HepG2 (cell line): Measurements from ENCODE around the gene UBE2L6. TPM values are rescaled to one million over a fixed set of nuclear protein-coding genes. Genes with fewer than 3 reads are reported as not detected.

Experiments
- ATF7-NPFF ChIP-seq: sonication (generic); formaldehyde crosslinking; IDR thresholded peaks from 2 replicates; pipeline ENCODE4 v1.8.1; 2023; ENCODE audit warnings: mild to moderate bottlenecking, low read depth, missing genetic modification reagents, moderate library complexity
- CREM ChIP-seq, 2 experiments: sonication (generic) in 1 of 2; formaldehyde crosslinking in 1 of 2; IDR thresholded peaks; 2 replicates each; pipeline versions ENCODE4 v1.4.0 to v1.6.1; 2016 to 2020; ENCODE audit warnings: antibody characterized with exemption in 1 of 2, mild to moderate bottlenecking in 1 of 2, missing genetic modification reagents in 1 of 2
- DBP ChIP-seq: sonication (generic); formaldehyde crosslinking; IDR thresholded peaks from 2 replicates; pipeline ENCODE4 v1.4.0; 2020; ENCODE audit warnings: missing genetic modification reagents; ENCODE audit errors: not compliant biosample characterization
- DRAP1 ChIP-seq: IDR thresholded peaks from 2 replicates; pipeline ENCODE4 v1.6.1; 2016; ENCODE audit warnings: missing genetic modification reagents, missing compliant biosample characterization
- EP300 ChIP-seq, 3 experiments: sonication (generic) in 1 of 3; formaldehyde crosslinking in 1 of 3; IDR thresholded peaks; 2 replicates each; pipeline versions ENCODE4 v1.5.1 to v1.6.1; 2011 to 2020; ENCODE audit warnings: low read depth in 2 of 3, low read length in 2 of 3, borderline replicate concordance in 1 of 3, improper control_type of control experiment in 1 of 3, mild to moderate bottlenecking in 1 of 3, missing genetic modification reagents in 1 of 3, moderate library complexity in 1 of 3
- ETV5 ChIP-seq: IDR thresholded peaks from 2 replicates; pipeline ENCODE4 v1.6.1; 2018; ENCODE audit warnings: missing biosample characterization, missing genetic modification reagents, inconsistent platforms, borderline replicate concordance
- FOSL2 ChIP-seq: sonication (generic); formaldehyde crosslinking; IDR thresholded peaks from 2 replicates; pipeline ENCODE4 v1.4.0; 2020; ENCODE audit warnings: missing genetic modification reagents
- GTF3A ChIP-seq: sonication (generic); formaldehyde crosslinking; conservative IDR thresholded peaks from 2 replicates; pipeline ENCODE4 v1.4.0; 2020; ENCODE audit warnings: mild to moderate bottlenecking, missing genetic modification reagents
- HDAC2 ChIP-seq: sonication (generic); formaldehyde crosslinking; IDR thresholded peaks from 2 replicates; pipeline ENCODE4 v1.4.0; 2020; ENCODE audit warnings: missing genetic modification reagents
- HNF4G ChIP-seq, 2 experiments: sonication (generic) in 1 of 2; formaldehyde crosslinking in 1 of 2; IDR thresholded peaks; 2 replicates each; pipeline versions ENCODE4 v1.4.0 to v1.6.1; 2011 to 2020; ENCODE audit warnings: borderline replicate concordance in 2 of 2, low read depth in 2 of 2, mild to moderate bottlenecking in 2 of 2, low read length in 1 of 2, missing genetic modification reagents in 1 of 2, moderate library complexity in 1 of 2
- HOXD1 ChIP-seq: sonication (generic); formaldehyde crosslinking; IDR thresholded peaks from 2 replicates; pipeline ENCODE4 v1.5.0; 2020; ENCODE audit warnings: missing genetic modification reagents
- IRX3 ChIP-seq: sonication (generic); formaldehyde crosslinking; IDR thresholded peaks from 2 replicates; pipeline ENCODE4 v1.8.1; 2023; ENCODE audit warnings: mild to moderate bottlenecking, low read depth, missing genetic modification reagents, borderline replicate concordance
- KMT2A ChIP-seq: sonication (generic); formaldehyde crosslinking; IDR thresholded peaks from 2 replicates; pipeline ENCODE4 v1.4.0; 2020; ENCODE audit warnings: missing genetic modification reagents
- MED8 ChIP-seq: sonication (generic); formaldehyde crosslinking; IDR thresholded peaks from 2 replicates; pipeline ENCODE4 v1.8.1; 2023; ENCODE audit warnings: mild to moderate bottlenecking, missing genetic modification reagents; ENCODE audit not compliant: insufficient replicate concordance
- POLR2A ChIP-seq, 2 experiments: IDR thresholded peaks; 2 replicates each; pipeline ENCODE4 v1.6.1; 2011; ENCODE audit warnings: low read depth in 2 of 2, low read length in 2 of 2, mild to moderate bottlenecking in 1 of 2, moderate library complexity in 1 of 2; ENCODE audit not compliant: insufficient read depth in 1 of 2
- RFX1 ChIP-seq: fragments of 450-650 bp; IDR thresholded peaks from 2 replicates; pipeline ENCODE4 v1.6.1; 2017
- SP2 ChIP-seq: sonication (generic); formaldehyde crosslinking; IDR thresholded peaks from 2 replicates; pipeline ENCODE4 v1.5.1; 2020; ENCODE audit warnings: mild to moderate bottlenecking, missing genetic modification reagents
- XBP1 ChIP-seq: sonication (generic); formaldehyde crosslinking; IDR thresholded peaks from 2 replicates; pipeline ENCODE4 v1.5.0; 2020; ENCODE audit warnings: missing genetic modification reagents
- ZMYM4 ChIP-seq: sonication (generic); formaldehyde crosslinking; IDR thresholded peaks from 2 replicates; pipeline ENCODE4 v1.8.1; 2023; ENCODE audit warnings: mild to moderate bottlenecking, missing genetic modification reagents
- ZNF543 ChIP-seq: sonication (generic); formaldehyde crosslinking; IDR thresholded peaks from 2 replicates; pipeline ENCODE4 v1.4.0; 2020; ENCODE audit warnings: mild to moderate bottlenecking, missing genetic modification reagents
- ZNF546 ChIP-seq: sonication (generic); formaldehyde crosslinking; conservative IDR thresholded peaks from 2 replicates; pipeline ENCODE4 v1.8.1; 2023; ENCODE audit warnings: mild to moderate bottlenecking, missing genetic modification reagents
- ZNF574 ChIP-seq: sonication (generic); formaldehyde crosslinking; IDR thresholded peaks from 2 replicates; pipeline ENCODE4 v1.4.0; 2020; ENCODE audit warnings: missing genetic modification reagents
- ZNF75D ChIP-seq: sonication (generic); formaldehyde crosslinking; IDR thresholded peaks from 2 replicates; pipeline ENCODE4 v1.8.1; 2023; ENCODE audit warnings: missing genetic modification reagents, mild to moderate bottlenecking, borderline replicate concordance
- ZNF788 ChIP-seq: sonication (generic); formaldehyde crosslinking; IDR thresholded peaks from 2 replicates; pipeline ENCODE4 v1.5.0; 2020; ENCODE audit warnings: mild to moderate bottlenecking, missing genetic modification reagents, borderline replicate concordance
- ZNF878 ChIP-seq: sonication (generic); formaldehyde crosslinking; IDR thresholded peaks from 2 replicates; pipeline ENCODE4 v1.8.1; 2023; ENCODE audit warnings: mild to moderate bottlenecking, missing genetic modification reagents, moderate library complexity
- polyA plus RNA-seq, 8 experiments: library from polyadenylated mRNA; depleted of rRNA in 3 of 8; stranded (reverse) in 7 of 8; unstranded in 1 of 8; fragments of >200 nt; fragmentation: Illumina TruSeq in 4 of 8; extraction: Trizol in 4 of 8; gene quantifications; 2 replicates each; pipeline versions ENCODE4 v1.2.1 to v1.2.3, GENCODE V29; 2011 to 2016; ENCODE audit warnings: low read depth in 4 of 8, missing spikeins in 1 of 8, mixed read lengths in 1 of 8; ENCODE audit not compliant: insufficient read depth in 1 of 8
- total RNA-seq, 5 experiments: library from RNA; depleted of rRNA; stranded (reverse); fragments of >200 nt; fragmentation: Illumina TruSeq; extraction: Trizol; gene quantifications; 2 replicates each; pipeline ENCODE4 v1.2.3, GENCODE V29; 2016; ENCODE audit warnings: low read depth in 1 of 5

Gene UBE2L6
- total and polyA plus RNA-seq, 2 of the 13 experiments (the other 11 are each of a cell fraction or from before 2014, with no cell fraction given) = 30.3 to 30.4 TPM

- peak; percentile 41; the same call in 1 of the 2 replicates for TF ChIP-seq ZNF788 (CRISPR knock-in tag)
- no peak; the same call in none of the 2 replicates for TF ChIP-seq ZNF543 (CRISPR knock-in tag)
- no peak; the same call in 1 of the 2 replicates for TF ChIP-seq ZMYM4 (CRISPR knock-in tag)
- TF ChIP-seq KMT2A (CRISPR knock-in tag) = peak; percentile 60; the same call in 1 of the 2 replicates
- TF ChIP-seq HDAC2 = 0 out of 2 replicates have a peak, but pooled peaks have one; percentile 40
- TF ChIP-seq XBP1 (CRISPR knock-in tag) = no peak
- 0 out of 2 replicates have a peak, but pooled peaks have one; percentile 68 for TF ChIP-seq HOXD1
- TF ChIP-seq ZNF574 (CRISPR knock-in tag) = peak; percentile 69
- 0 out of 2 replicates have a peak, but pooled peaks have one; percentile 12 for TF ChIP-seq FOSL2 (CRISPR knock-in tag)
- no peak for TF ChIP-seq ZNF75D
- peak; percentile 46; the same call in 1 of the 2 replicates for TF ChIP-seq SP2 (CRISPR knock-in tag)
- TF ChIP-seq ETV5 = peak; percentile 70; the same call in 1 of the 2 replicates
- TF ChIP-seq RFX1 = no peak
- peak; percentile 79 for TF ChIP-seq MED8 (CRISPR knock-in tag)
- peak; percentile 47 for TF ChIP-seq CREM (IDR thresholded peaks at IDR 0.05)
- no peak for TF ChIP-seq CREM (CRISPR knock-in tag; IDR thresholded peaks at IDR 0.05)
- peak in 1 of 2 experiments; percentile 73; a peak in 2 of 4 replicates for TF ChIP-seq POLR2A (IDR thresholded peaks at IDR 0.05; ENCODE audit: insufficient read depth in 1 of 2, low read depth in 2 of 2, low read length in 2 of 2)
- TF ChIP-seq IRX3 (CRISPR knock-in tag) = no peak
- no peak for TF ChIP-seq DBP (CRISPR knock-in tag)
- TF ChIP-seq EP300 (IDR thresholded peaks at IDR 0.05; ENCODE audit: low read depth in 2 of 2, low read length in 2 of 2) = 0 out of 4 replicates have a peak, but pooled peaks of 1 of the 2 experiments have one; percentile 22
- no peak for TF ChIP-seq EP300 (CRISPR knock-in tag; IDR thresholded peaks at IDR 0.05; ENCODE audit: borderline replicate concordance)
- TF ChIP-seq ATF7-NPFF (CRISPR knock-in tag) = peak; percentile 12; the same call in 1 of the 2 replicates
- TF ChIP-seq HNF4G (IDR thresholded peaks at IDR 0.05; ENCODE audit: borderline replicate concordance, low read depth, low read length) = no peak
- TF ChIP-seq HNF4G (CRISPR knock-in tag; IDR thresholded peaks at IDR 0.05; ENCODE audit: borderline replicate concordance, low read depth) = 0 out of 2 replicates have a peak, but pooled peaks have one; percentile 52
- peak; percentile 77 for TF ChIP-seq DRAP1 (CRISPR knock-in tag)
- TF ChIP-seq ZNF546 (CRISPR knock-in tag) = peak; percentile 43; the same call in 1 of the 2 replicates
- no peak for TF ChIP-seq GTF3A (CRISPR knock-in tag)
- 0 out of 2 replicates have a peak, but pooled peaks have one; percentile 45 for TF ChIP-seq ZNF878 (CRISPR knock-in tag)
These were observed 52.7 kb downstream of the UBE2L6 start (continued) for GRCh38 chr11:57514538-57515331.
